Umbilical cord (tissue), 2 donors: ENCODE data around the gene AMZ1. TPM values are rescaled to one million over a fixed set of nuclear protein-coding genes. Genes with fewer than 3 reads are reported as not detected.
"Not testable (repeated sequence)": the region's sequence is repeated elsewhere in the genome, so short reads cannot be mapped to it uniquely, and the experiment has no call there.

Source experiments
- DNase-seq: peaks from one replicate; pipeline ENCODE4 v3.0.0-alpha.2; 2015; ENCODE audit warnings: low spot score
- total RNA-seq: library from RNA; depleted of rRNA; stranded (reverse); fragments of >200 nt; gene quantifications from one replicate; pipeline ENCODE4 v1.2.3, GENCODE V29; 2014; ENCODE audit warnings: low replicate concordance; ENCODE audit not compliant: insufficient read depth

The AMZ1 gene
- total RNA-seq, 1 donor from 2014 or later, result 2.4 TPM

GRCh38 chr7:2691011-2691707 is 3.2 kb downstream of the AMZ1 start:
- DNase-seq, result no peak

GRCh38 chr7:2691932-2692439 is 4.0 kb downstream of the AMZ1 start:
- not testable (repeated sequence) for DNase-seq

GRCh38 chr7:2692543-2692942 is 4.5 kb downstream of the AMZ1 start:
- no peak for DNase-seq

- not testable (repeated sequence) for DNase-seq
Observed at GRCh38 chr7:2693420-2694121, 5.6 kb downstream of the AMZ1 start.

- DNase-seq, result not testable (repeated sequence)
Observed at GRCh38 chr7:2694122-2694436, 6.1 kb downstream of the AMZ1 start.

- DNase-seq, result no peak
Observed at GRCh38 chr7:2698581-2699288, 10.7 kb downstream of the AMZ1 start.

GRCh38 chr7:2699289-2699620 is 11.3 kb downstream of the AMZ1 start:
- DNase-seq, result no peak

- DNase-seq, result no peak
Observed at GRCh38 chr7:2700141-2700850, 12.3 kb downstream of the AMZ1 start.

- DNase-seq, result no peak
Observed at GRCh38 chr7:2701424-2701823, 13.4 kb downstream of the AMZ1 start.

- DNase-seq, result no peak
Observed at GRCh38 chr7:2701832-2702593, 14.0 kb downstream of the AMZ1 start.

- DNase-seq, result no peak
Observed at GRCh38 chr7:2702594-2702957, 14.6 kb downstream of the AMZ1 start.

- no peak for DNase-seq
Observed at GRCh38 chr7:2705371-2706096, 17.5 kb downstream of the AMZ1 start.

GRCh38 chr7:2706685-2707126 is 18.7 kb downstream of the AMZ1 start:
- DNase-seq, result no peak

GRCh38 chr7:2707481-2707880 is 19.5 kb downstream of the AMZ1 start:
- no peak for DNase-seq

- DNase-seq, result no peak
Observed at GRCh38 chr7:2708041-2708440, 20.0 kb downstream of the AMZ1 start.

GRCh38 chr7:2708547-2709310 is 20.7 kb downstream of the AMZ1 start:
- no peak for DNase-seq

GRCh38 chr7:2709553-2710285 is 21.7 kb downstream of the AMZ1 start:
- DNase-seq, result peak; percentile 41

- DNase-seq, result no peak
Observed at GRCh38 chr7:2710286-2710655, 22.3 kb downstream of the AMZ1 start.

- no peak for DNase-seq
Observed at GRCh38 chr7:2710901-2711551, 23.0 kb downstream of the AMZ1 start.
